Skin of body (tissue), 2 donors: ENCODE results near the gene BRIP1. TPM values are rescaled to one million over a fixed set of nuclear protein-coding genes. Genes with fewer than 3 reads are reported as not detected.

Source experiments
- DNase-seq: peaks from one replicate; lab custom pipeline; 2025; lab: John Stamatoyannopoulos, UW
- total RNA-seq: library from RNA; depleted of rRNA; stranded (reverse); fragments of >200 nt; gene quantifications from one replicate; pipeline ENCODE4 v1.2.3, GENCODE V29; 2014

BRIP1 gene
- total RNA-seq, 1 donor from 2014 or later: 10.5 TPM

- DNase-seq: no peak
Observed at GRCh38 chr17:61761827-61762226, 101.5 kb downstream of the BRIP1 start.

GRCh38 chr17:61759362-61759761 is 104.0 kb downstream of the BRIP1 start:
- no peak for DNase-seq

DNA sequence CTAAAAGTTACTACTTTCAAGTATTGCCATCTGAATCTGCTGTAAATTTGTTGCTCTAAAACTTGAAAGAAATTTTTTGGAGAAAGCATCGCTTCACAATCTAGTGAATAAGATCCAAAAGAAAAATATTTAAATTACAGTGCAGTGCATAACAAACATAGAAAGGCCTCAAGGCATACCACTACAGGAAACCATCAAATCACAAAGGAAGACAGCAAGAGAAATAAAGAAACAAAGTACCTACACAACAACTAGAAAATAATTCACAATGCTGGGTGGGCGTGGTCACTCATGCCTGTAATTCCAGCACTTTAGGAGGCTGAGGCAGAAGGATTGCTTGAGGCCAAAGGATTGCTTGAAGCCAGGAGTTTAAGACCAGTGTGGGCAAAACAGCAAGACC is 104.9 kb downstream of the BRIP1 start:
- DNase-seq: no peak

GRCh38 chr17:61757168-61757567 is 106.2 kb downstream of the BRIP1 start:
- no peak for DNase-seq

DNA sequence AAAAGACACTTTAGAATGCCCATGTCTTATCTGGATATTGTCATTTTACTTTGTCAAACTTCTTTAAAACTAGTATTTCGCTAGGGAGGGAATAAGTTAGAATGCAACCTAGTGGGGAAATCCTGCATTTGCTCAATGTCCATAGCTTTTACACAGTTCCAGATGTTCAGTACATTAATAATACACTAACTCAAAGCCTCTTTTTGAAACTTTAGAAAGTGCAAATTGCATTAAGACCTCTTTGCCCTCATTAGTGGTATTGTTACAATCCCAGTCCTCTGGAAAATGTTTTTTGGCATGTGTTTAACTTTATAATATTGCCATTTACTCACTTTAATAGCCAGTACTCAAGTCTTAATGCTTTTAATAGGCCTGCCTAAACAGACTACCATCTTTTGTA is 106.8 kb downstream of the BRIP1 start:
- DNase-seq: no peak

- no peak for DNase-seq
Observed at GRCh38 chr17:61755668-61756067, 107.7 kb downstream of the BRIP1 start.

GRCh38 chr17:61755078-61755477 is 108.2 kb downstream of the BRIP1 start:
- DNase-seq: no peak

DNA sequence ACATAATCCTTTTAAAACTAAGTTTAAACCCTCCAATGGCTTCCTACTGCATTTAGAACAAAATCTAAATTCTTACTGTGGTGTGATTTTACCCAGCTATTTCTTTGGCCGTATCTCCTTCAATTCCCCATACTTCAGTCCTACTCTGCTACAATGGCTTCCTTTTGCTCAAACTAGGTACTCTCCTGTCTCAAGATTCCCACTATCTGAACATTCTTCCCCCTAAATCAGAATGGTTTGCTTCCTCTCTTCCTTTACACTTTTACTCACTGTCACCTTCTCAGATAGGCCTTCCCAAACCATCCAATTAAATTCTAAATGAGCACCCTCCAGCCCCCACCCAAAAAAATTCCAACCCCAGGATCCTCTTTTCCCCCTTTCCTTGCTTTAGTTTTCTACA is 109.2 kb downstream of the BRIP1 start:
- DNase-seq: no peak

- DNase-seq: no peak
Observed at GRCh38 chr17:61753696-61754095, 109.6 kb downstream of the BRIP1 start.

DNA sequence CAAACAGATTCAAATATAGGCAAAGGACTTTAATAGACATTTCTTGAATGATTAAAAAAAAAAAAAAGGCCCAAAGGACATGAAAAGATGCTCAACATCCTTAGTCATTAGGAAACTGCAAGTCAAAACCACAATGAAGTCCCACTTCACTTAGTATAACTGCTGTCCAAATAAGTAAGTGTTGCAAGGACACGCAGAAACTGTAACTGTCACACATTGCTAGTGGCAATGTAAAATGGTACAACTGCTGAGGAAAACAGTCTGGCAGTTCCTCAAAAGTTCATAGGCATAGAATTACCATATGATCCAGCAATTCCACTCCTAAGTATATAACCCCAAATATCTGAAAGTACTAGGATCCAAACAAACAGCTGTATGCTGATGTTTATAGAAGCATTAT is 112.7 kb downstream of the BRIP1 start:
- no peak for DNase-seq

DNA sequence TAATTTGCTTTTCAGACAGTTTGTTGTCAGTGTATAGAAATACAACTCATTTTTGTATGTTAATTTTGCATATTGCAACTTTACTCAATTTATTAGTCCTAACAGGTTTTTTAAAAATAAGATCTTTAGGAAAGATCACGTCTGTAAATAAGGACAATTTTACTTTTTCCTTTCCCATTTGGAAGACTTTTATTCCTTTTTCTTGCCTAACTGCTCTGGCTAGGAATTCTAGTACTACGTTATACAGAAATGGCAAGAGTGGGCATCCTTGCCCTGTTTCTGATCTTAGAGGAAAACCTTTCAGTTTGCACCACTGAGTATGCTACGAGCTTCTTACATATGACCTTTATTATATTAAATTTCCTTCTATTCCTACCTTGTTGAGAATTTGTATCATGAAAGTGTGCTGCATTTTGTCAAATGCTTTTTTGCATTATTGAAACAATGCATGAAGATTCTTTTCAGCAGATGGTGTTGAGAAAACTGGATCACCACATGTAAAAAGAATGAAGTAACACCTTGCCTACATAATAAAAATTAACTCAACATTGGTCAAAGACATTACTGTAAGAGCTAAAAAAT is 113.4 kb downstream of the BRIP1 start:
- DNase-seq: no peak

DNA sequence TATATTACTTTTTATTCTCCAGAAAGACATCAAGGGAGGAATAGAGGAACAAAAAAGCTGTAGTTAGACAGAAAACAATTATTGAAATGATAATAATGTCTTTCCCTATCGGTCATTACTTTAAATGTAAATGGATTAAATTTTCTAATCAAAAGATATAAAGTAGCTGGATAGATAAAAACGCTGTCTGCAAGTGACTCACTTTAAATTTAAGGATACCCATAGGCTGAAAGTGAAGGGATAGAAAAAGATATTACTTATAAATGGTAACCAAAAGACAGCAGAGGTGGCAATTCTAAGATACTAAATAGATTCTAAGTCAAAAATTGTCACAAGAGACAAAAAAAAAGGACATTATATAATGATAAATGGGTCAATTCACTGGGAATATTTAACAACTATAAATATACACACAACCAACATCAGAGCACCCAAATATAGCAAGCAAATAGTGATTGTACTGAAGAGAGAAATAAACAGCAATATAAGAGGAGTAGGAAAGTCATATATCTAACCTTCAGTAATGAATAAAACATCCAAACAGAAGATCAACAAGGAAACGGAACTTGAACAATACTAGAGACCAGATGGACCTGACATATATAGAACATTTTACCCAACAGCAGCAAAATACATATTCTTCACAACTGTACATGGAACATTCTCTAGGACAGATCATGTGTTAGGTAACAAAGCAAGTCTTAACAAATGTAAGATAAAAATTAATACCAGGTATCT is 116.9 kb downstream of the BRIP1 start:
- no peak for DNase-seq

DNA sequence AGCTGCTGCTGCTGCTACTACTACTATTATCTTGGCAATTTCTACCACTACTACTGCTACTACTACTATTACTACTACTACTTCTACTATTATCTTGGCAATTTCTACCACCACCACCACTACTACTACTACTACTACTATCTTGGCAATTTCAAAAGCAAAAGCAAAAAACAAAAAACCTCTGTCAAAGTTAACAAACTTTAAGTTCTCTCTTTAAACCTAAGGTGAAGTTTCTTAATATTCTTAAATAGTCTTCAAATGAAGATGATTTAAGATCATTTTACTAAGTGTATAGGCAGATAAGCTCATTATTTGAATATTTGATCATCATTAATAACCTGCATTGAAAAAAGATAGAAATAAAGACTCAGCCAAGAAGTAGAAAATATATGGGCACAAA is 118.5 kb downstream of the BRIP1 start:
- no peak for DNase-seq

DNA sequence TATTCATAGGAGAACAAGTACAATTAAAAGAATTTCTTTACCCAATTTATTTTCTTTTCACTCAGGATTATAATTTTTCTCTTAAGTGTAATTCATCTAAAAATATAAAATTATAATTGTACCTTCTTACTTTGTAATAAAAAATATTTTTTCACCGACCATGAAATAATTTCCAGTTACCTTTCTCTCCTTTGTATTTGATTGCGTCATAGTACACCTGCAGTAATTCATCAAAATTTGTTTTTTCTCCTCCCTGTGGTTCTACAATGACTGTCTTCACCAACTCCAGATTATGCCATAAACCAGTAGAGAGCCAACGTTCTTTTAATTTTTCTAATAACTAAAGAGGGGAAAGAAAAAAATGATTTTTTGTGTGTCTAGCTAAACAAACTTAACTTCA is 119.1 kb downstream of the BRIP1 start:
- DNase-seq: no peak

GRCh38 chr17:61743766-61744165 is 119.6 kb downstream of the BRIP1 start:
- DNase-seq: no peak

DNA sequence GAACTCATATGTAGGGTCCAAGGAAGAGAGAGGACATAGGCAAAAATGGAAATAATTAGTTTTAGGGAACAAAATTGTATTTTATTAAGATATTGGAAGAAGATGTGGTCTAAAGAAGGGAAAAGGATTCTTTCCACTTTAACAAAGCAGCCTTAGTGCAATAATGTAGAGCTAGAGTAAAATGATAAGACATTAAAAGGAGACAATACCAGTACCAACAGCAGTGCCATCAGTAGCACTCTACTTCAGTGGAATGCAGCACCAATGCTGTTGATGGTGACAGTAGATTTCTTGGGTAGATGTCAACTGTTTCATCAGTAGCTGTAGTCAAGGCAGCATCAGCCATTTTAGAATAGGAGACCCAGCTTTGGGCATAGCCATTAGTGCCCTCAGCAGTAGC is 124.3 kb downstream of the BRIP1 start:
- DNase-seq: no peak

- no peak for DNase-seq
Observed at GRCh38 chr17:61738249-61738648, 125.1 kb downstream of the BRIP1 start.

DNA sequence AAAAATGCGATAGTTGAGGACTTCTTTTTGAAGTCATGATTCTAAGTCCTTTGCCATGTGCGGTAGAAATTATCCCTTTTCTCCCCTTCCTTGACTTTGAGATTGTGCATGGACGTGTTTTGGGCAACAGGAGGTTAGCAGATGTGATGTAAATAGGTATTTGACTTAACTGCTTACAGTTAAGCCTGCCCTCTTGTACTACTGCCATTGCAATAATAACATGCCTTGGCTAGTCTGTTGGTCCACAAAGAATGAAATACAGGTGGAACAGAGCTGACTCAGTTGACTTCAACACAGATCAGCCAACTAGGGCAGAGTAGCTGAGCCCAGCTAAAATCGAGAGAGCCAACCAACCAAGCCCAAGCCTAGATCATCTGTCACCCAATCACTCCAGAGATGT is 125.5 kb downstream of the BRIP1 start:
- DNase-seq: no peak

DNA sequence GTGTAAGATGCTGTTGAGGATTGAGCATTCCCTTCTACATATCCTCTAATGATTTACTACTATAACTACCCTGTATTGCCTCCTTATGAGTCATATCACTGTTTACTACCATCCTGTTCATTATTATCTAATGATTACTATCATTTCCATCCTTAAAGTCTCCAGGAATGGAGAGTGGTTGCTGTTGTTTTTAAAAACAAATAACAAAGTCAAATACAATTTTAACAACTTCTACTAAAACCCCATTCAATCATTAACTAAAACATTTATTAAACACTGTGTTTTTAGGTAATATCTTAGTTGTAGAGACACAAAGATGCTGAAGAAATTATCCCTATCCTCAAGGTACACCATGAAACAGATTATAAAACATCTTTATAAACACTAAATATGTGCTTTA is 126.9 kb downstream of the BRIP1 start:
- DNase-seq: no peak

DNA sequence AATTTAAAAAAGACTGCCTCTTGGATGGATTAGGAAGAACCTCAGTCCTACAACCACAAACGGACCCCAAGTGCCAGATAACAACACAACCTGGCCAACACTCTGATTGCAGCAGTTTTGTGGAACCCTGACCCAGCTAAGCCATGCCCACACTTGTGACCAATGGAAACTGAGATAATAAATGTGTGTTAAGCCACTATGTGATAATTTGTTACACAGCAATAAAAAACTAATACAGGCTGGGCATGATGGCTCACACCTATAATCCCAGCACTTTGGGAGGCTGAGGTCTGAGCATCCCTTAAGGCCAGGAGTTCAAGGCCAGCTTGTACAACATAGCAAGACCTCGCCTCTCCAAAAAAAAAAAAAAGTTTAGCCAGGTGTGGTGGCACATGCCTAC is 127.5 kb downstream of the BRIP1 start:
- DNase-seq: no peak

- no peak for DNase-seq
Observed at GRCh38 chr17:61734466-61734865, 128.9 kb downstream of the BRIP1 start.

GRCh38 chr17:61734012-61734411 is 129.3 kb downstream of the BRIP1 start:
- DNase-seq: no peak

DNA sequence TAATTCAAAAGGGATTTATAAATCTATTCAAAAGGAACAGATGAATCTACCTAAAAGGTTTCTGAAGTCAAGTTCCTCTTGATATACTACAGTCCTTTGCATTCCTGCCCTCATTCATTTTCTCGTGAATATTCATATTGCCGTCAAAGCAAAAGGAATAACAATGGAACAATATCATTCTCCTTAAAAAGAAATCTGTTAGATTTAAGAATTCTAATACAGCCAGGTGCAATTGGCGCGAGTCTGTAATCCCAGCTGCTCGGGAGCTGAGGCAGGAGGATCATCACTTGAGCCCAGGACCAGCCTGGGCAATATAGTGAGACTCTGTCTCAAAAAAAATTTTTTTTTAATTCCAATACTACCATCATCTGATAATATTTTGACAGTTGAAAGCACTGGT is 130.3 kb downstream of the BRIP1 start:
- no peak for DNase-seq

GRCh38 chr17:61732169-61732568 is 131.2 kb downstream of the BRIP1 start:
- DNase-seq: no peak
